Transverse colon (tissue), 4 donors: Measurements from ENCODE around the gene NLRP10. TPM values are rescaled to one million over a fixed set of nuclear protein-coding genes. Genes with fewer than 3 reads are reported as not detected.

Experiments used
- DNase-seq: peaks from one replicate; pipeline ENCODE4 v3.0.0-alpha.2; 2019
- H3K27ac ChIP-seq, 4 donors: fragments of 200-600 bp; sonication (generic); 2 replicates each; pipeline ENCODE4 v1.5.1; 2016 to 2018; ENCODE audit warnings: inconsistent platforms in 4 of 4
- H3K27me3 ChIP-seq: fragments of 200-600 bp; sonication (generic); 2 replicates; pipeline ENCODE4 v1.5.1; 2017; ENCODE audit warnings: inconsistent platforms
- H3K36me3 ChIP-seq, 4 donors: fragments of 200-600 bp; sonication (generic); 2 replicates each; pipeline ENCODE4 v1.5.1; 2017 to 2019; ENCODE audit warnings: inconsistent platforms in 4 of 4
- H3K4me1 ChIP-seq, 4 donors: fragments of 200-600 bp; sonication (generic); 2 replicates each; pipeline ENCODE4 v1.5.1; 2017 to 2020; ENCODE audit warnings: inconsistent platforms in 4 of 4
- H3K4me3 ChIP-seq, 4 donors: fragments of 200-600 bp; sonication (generic); 1 replicate in 1 of 4; 2 replicates in 3 of 4; pipeline versions ENCODE4 v1.5.1 to v1.6.1; 2017 to 2019; ENCODE audit warnings: inconsistent platforms in 4 of 4
- H3K9me3 ChIP-seq, 2 donors: fragments of 200-600 bp; sonication (generic); 2 replicates each; pipeline ENCODE4 v1.5.1; 2017 to 2019; ENCODE audit warnings: inconsistent platforms in 2 of 2
- CTCF ChIP-seq, 5 experiments: fragments of 200-600 bp in 3 of 5; fragments of 450-650 bp in 2 of 5; sonication (generic) in 3 of 5; IDR thresholded peaks; 1 replicate in 2 of 5; 2 replicates in 3 of 5; pipeline ENCODE4 v1.5.1; 2016 to 2017; ENCODE audit warnings: antibody characterized with exemption in 5 of 5, inconsistent platforms in 3 of 5, mild to moderate bottlenecking in 2 of 5, moderate library complexity in 1 of 5
- EP300 ChIP-seq: sonication (generic); formaldehyde crosslinking; IDR thresholded peaks from one replicate; pipeline ENCODE4 v1.6.1; 2017; ENCODE audit warnings: antibody characterized with exemption, low read depth
- POLR2A ChIP-seq: fragments of 450-650 bp; IDR thresholded peaks from one replicate; pipeline ENCODE4 v1.6.1; 2016; ENCODE audit warnings: antibody characterized with exemption, mild to moderate bottlenecking, moderate library complexity
- POLR2AphosphoS5 ChIP-seq, 3 donors: sonication (generic); formaldehyde crosslinking; IDR thresholded peaks; one replicate each; pipeline ENCODE4 v1.6.1; 2016; ENCODE audit warnings: antibody characterized with exemption in 3 of 3
- WGBS, 2 donors: methylation state at CpG; one replicate each; pipeline ENCODE4 v1.1.5; 2018; ENCODE audit warnings: low coverage in 1 of 2; 5-methylcytosine and 5-hydroxymethylcytosine counted together
- in situ Hi-C, 4 donors: fragments of 200-750 bp; cut with MboI; loops; one replicate each; pipeline versions ENCODE4 v1.15.0 to v1.15.1; 2017; ENCODE audit warnings: low sequenced_read_pairs in 3 of 4, low pct_ligation_motif_present in 1 of 4, low pct_unique_long_range_greater_than_20kb in 1 of 4
- intact Hi-C: fragments of 100-400 bp; cut with DNase I; formaldehyde crosslinking; loops from one replicate; pipeline ENCODE4 v1.15.1; 2023; ENCODE audit warnings: low total_unique reads
- small RNA-seq, 4 donors: library from RNA; depleted of rRNA; stranded (forward); fragments of <200 nt; gene quantifications; one replicate each; pipeline ENCODE3, GENCODE V24; 2016
- total RNA-seq, 4 donors: library from RNA; depleted of rRNA; stranded (reverse); fragments of >200 nt; gene quantifications; one replicate each; pipeline ENCODE4 v1.1.0, GENCODE V29; 2016

NLRP10 gene
- total RNA-seq, 4 donors from 2014 or later, result not detected

DNA sequence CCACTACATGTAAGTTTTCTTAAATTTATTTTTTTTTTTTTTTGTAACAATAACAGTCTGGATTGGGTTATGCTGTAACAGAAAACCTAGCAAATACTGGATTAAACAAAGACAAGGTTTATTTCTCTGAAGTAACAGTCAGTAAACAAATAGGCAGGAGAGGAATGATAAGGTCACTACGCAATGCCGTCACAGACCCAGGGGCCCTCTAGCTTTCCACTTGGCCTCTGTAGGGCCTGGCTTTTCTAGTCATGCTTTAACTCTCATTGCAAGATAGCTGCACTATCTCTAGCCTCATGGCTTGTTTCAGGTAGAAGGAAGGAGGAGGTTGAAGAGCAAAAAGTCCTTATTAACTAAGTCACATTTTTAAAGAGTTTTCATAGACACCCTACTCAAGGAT is 40.7 kb downstream of the NLRP10 start:
- no peaks in the 10 kb centered on the region for H3K9me3 ChIP-seq
- intact Hi-C loops, result no loop called here
- in situ Hi-C loops, result no loop called here
- H3K4me1 ChIP-seq, result no peaks in the 10 kb centered on the region
- WGBS, 2 donors, result 48 to 49% methylated on average over 2 of the region's 2 CpGs
- peaks cover 9% of the 10 kb centered on the region for H3K27me3 ChIP-seq
- H3K4me3 ChIP-seq, result no peak overlapping the region
- H3K27ac ChIP-seq, result no peak overlapping the region
- H3K36me3 ChIP-seq, result no peaks in the 10 kb centered on the region
- no peak for DNase-seq
- TF ChIP-seq POLR2A (no peak), POLR2AphosphoS5 (IDR thresholded peaks at IDR 0.05) (no peak), CTCF (IDR thresholded peaks at IDR 0.05) (no peak), EP300 (no peak)

- H3K27me3 ChIP-seq, result no peaks in the 10 kb centered on the region
Observed at GRCh38 chr11:7918141-7918540, 47.1 kb downstream of the NLRP10 start.

More at GRCh38 chr11:7918141-7918540, 47.1 kb downstream of the NLRP10 start:
- no peak overlapping the region for H3K27ac ChIP-seq
- no peak overlapping the region for H3K4me3 ChIP-seq
- no peaks in the 10 kb centered on the region for H3K4me1 ChIP-seq
- DNase-seq, result no peak
- intact Hi-C loops, result no loop called here
- in situ Hi-C loops, result no loop called here
- H3K36me3 ChIP-seq, result no peaks in the 10 kb centered on the region
- TF ChIP-seq CTCF (IDR thresholded peaks at IDR 0.05) (no peak), POLR2AphosphoS5 (IDR thresholded peaks at IDR 0.05) (no peak), EP300 (no peak), POLR2A (no peak)
- WGBS, 2 donors, result 62 to 67% methylated on average over 2 of the region's 2 CpGs
- no peaks in the 10 kb centered on the region for H3K9me3 ChIP-seq

Small RNA genes within 50 kb of the gene (small RNA-seq; reads per million reads assigned to genes)
- 0 reads per million in 4 donors for gene COX6CP5

Other genes starting within 250 kb of the NLRP10 start
- not detected for gene OR5P2, start 168.5 kb downstream of the NLRP10 start, total RNA-seq
- not detected for gene OR5P3, start 134.6 kb downstream of the NLRP10 start, total RNA-seq
- gene OR10A6, start 34.2 kb downstream of the NLRP10 start, total RNA-seq, result not detected
- not detected for gene OR10A3, start 23.7 kb downstream of the NLRP10 start, total RNA-seq
- 100 to 1,000 TPM; 103 to 873 (median 206) TPM for gene EIF3F, start 21.9 kb upstream of the NLRP10 start, total RNA-seq
- 1 to 10 TPM in 3 of 4 donors, under 1 TPM in 1; 1.00 to 7.1 (median 2.6) TPM for gene TUB, start 115.8 kb upstream of the NLRP10 start, total RNA-seq
- 10 to 100 TPM in 2 of 4 donors, 1 to 10 TPM in 2; 3.3 to 43.0 (median 12.5) TPM for gene RIC3, start 203.6 kb upstream of the NLRP10 start, total RNA-seq